COLO829 (cell line): ENCODE data around the gene EXOC6B.

Source experiments
- DNase-seq: peaks from one replicate; pipeline ENCODE4 v3.0.0; 2012; ENCODE audit warnings: low spot score

EXOC6B gene

DNA sequence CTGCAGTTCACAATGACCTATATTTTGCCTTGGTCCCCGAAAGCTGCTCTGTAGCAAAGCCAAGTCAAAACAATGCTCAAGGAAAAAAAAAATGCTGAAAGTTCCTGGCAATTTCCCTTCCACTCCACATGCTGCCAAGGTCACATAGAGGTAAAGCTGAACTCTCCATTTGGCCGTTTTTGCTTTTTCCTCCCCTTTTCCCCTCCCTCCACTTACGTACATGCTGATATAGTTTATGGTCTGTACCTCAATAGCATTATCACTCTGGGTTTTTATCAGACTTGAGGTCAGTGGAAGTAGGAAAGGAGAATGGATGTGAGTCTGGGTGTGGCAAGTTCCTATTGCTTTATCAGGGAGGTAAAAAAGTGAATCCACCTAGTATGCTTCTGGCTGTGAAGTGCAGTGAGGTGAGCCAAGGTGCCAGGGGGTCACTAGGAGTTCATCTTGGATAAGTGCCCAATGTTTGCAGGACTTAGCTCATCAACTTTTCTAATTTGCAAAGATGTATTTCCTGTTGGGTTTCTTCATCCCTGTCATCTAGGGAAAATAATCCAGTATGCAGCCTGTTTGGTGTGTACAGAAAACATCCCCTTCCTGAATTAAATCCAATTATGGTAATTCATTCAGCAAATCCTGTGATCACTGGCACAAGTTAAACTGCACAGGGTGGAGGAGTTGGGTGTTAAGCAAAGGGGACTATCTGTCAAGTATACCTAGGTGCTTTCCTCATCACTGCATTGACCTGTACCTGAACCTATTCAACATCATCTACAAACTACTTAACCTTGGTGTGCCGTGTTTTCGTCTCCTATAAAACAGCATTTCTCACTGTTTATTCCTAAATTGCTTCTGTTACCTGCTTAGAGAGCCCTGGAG, 553.8 kb downstream of the EXOC6B start:
- no peak for DNase-seq

GRCh38 chr2:72271276-72271614, 554.6 kb downstream of the EXOC6B start:
- DNase-seq = no peak

DNA sequence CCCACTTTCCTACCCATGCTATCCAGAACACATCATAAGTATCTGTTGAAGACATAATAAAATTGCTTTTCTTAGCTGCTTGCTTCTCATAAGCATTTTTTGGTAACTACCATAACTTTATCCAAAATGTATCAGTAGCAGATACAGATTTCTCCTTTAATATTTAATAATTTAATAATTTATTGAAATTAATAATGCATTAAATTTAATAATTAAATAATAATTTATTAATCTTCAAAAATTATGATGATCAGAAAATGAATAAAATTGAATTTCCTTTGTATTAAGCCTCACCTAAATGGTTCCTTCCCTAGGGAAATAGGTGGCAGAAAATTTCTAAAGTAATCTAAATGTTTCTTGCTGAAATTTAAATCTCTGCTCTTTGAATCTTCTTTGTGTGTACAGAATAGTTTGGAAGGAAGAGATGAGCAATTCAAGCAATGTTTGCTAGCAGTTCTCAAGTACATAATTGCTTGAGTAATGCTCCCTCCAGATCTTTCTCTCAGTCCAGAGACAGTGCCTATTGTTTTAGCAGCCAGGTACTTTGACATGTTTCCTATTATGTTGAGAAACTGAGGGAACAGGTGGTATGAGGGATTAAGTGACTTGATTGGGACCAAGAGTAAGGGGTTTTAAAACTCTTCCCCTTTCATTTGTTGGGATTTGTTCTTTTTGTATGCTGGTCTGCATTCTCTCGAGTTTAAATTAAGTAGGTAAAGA, 555.1 kb downstream of the EXOC6B start:
- DNase-seq = no peak

- DNase-seq = no peak
Measured at GRCh38 chr2:72263776-72264060, 562.1 kb downstream of the EXOC6B start.

GRCh38 chr2:72263043-72263775, 562.6 kb downstream of the EXOC6B start:
- no peak for DNase-seq

DNA sequence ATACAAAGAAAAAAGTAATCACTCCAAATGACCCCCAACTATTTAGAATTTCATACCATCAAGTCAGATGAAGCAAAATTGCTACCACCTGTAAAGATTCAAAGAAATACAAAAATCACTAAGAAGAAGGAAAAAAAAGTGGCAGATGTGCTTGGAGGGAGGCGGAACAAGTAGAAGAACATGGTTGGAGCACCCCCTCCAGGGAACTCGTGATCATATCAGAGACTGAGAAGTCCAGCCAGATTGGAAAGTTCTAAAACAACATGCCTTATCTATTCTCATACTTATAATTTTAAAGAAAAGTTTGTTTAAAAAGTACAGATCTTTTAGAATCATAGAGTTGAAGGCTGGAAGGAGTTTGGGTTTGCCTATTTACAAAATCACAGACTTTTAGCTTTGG, 564.8 kb downstream of the EXOC6B start:
- no peak for DNase-seq

DNA sequence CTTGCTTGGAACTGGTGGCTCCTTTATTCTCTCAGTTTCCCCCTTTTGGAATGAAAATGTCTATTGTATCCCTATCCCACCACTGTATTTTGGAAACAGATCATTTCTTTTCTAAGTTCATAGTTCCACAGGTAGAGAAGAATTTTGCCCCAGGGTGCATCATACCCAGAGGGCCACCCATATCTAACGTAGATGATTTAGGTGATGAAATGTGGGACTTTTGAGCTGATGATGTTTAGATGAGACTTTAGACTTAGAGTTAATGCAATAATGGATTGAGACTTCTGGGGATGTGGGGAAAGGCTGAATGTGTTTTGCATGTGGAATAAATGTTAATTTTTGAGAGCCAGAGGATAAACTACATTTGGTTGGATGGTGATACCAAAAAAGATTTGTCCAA, 570.3 kb downstream of the EXOC6B start:
- no peak for DNase-seq

DNA sequence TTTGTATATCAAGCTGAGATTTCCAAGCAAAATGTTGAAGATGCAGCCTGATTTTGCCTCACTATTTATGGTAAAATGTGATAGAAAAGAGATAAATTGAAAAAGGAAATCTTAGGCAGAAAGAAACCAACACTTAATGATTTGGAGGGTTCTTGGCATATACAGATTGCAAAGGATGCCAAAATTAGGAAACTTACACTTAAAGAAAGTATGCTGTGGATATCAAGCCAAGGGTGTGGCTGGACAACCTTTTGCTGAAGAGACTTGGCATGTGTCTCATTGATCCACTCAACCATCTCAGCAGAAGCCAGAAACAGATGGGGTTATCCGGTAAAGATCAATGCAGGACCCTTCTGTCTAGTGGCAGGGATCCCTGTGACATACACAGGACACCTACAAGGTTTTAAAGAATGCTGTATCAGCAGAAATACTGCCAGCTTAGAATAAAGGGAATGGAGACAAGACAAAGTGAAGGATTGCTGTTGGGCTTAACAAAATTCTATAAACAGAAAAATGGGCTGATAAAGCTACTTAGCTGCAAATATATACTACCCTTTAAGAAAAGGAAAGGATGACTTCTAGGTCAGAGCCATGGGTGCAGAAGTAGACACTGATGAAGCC, 570.9 kb downstream of the EXOC6B start:
- no peak for DNase-seq

GRCh38 chr2:72238311-72238710, 587.5 kb downstream of the EXOC6B start:
- DNase-seq = no peak

GRCh38 chr2:72237549-72237948, 588.3 kb downstream of the EXOC6B start:
- no peak for DNase-seq

DNA sequence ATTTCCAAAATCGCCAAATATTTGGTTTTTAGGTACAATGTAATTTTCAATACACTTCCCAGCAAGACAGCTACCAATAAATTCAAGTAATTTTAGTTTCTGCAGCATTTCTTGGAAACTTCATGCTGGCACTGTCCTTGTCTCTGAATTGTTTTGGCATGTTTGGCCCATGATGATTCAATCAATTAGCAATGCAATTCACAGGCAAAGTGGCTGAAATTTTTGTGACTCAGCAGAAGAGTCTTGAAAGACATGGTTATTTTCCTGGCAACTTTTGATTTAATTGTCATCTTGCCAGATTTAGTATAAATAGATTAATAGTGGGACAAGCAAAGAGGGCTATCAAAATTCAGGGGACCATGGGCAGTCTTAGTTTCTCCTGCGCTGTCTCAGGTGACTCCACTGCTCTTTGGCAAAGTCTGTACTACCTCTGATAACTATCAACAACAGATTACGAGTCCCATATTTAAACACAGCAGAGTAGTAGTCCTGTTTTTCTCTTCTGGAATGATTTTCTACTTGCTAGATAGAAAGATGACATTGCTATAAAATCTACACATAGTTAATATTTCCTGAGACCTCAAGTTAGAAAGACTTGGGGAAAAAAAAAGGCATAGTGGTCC, 589.3 kb downstream of the EXOC6B start:
- peak; percentile 21 for DNase-seq

DNA sequence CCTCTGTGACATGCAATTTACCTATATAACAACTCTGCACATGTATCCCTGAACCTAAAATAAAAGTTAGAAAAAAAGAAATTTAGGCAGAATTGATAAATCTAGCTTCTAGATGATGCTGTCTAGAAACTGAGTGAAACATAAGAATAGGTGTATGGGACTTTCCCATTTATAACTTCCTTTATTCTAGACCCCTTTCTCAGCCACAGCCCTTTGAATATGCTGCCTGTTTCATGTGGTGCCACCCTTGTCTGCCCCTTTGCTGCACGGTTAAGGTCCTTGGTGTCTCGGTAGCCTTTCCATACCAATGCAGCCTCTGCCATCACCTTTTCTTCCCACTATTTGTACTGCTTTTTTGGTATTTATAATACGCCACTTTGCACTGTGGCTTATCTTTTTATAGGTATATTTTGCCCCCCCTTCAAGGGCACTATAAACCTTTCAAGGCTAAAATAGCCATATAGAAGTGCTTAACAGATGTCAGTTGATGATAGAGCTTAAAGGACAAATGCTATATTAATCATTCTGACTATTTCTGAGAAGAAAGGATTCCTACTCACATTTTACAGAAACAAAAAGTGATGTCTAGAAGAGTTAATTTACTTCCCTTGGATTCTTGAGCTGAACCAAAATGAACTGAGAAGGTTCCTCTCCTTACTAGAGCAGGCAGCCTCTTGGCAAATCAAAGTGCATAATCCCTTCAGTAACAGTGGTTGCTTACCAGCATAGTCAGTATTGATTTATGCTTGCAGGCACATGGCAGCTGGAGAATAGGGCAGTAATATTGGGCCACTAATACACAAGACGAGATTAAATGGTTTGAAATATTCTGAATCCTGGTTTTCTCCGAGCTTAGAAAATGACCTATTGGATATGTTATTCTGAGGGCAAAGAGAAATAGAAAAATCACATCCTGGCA, 590.1 kb downstream of the EXOC6B start:
- DNase-seq = no peak

DNA sequence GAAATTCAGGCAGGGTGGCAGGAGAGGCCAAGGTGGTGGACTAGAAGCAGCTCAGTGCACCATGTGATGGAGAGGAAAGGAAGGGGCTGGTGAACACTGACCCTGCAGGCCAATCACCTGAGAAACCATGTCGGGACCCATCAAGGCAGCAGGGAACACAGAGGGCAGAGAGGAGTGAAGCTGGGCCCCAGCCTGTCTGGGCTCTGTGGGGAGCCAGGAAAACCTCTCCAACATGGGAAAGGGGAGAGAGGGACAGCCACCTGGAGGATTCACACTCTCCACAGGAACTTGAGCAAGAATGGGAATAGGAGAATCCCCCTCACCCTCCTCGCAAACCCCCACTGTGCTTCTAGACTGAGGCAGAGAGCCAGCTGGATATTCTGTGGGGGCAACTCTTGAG, 592.6 kb downstream of the EXOC6B start:
- DNase-seq = no peak

GRCh38 chr2:72222829-72223564, 602.8 kb downstream of the EXOC6B start:
- DNase-seq = no peak

- DNase-seq = no peak
Measured at GRCh38 chr2:72220170-72220569, 605.7 kb downstream of the EXOC6B start.

DNA sequence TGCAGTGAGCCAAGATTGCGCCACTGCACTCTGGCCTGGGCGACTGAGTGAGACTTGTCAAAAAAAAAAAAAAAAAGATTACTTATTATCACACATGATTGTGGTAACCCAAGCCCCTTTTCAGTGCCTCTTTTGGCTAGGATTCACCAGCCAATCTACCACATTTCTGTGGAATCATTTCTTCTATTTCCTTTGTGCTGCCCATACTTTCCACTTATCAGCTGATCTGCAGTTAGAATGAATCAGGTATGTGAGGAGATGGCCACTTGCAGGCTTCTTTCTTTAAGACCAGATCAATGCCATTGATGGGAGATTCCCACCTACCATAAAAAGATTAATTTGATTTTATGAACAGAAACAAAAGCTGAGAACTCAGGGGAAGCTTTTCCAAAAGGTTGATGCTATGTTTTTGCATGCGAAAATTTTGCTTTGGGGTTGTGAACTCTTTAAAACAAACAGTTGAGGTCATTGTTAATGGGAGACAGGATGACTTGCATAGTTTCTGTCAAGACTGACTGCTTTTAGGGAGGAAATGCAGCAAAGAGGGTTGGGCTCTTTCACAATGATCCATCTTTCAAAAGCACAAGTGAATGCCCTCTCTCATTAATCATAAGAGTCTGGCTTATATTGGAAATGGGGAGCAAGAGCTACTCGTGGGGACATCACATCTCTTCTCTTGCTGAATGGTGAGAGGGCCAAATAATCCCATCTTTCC, 611.2 kb downstream of the EXOC6B start:
- no peak for DNase-seq

- no peak for DNase-seq
Measured at GRCh38 chr2:72212486-72212855, 613.4 kb downstream of the EXOC6B start.

DNA sequence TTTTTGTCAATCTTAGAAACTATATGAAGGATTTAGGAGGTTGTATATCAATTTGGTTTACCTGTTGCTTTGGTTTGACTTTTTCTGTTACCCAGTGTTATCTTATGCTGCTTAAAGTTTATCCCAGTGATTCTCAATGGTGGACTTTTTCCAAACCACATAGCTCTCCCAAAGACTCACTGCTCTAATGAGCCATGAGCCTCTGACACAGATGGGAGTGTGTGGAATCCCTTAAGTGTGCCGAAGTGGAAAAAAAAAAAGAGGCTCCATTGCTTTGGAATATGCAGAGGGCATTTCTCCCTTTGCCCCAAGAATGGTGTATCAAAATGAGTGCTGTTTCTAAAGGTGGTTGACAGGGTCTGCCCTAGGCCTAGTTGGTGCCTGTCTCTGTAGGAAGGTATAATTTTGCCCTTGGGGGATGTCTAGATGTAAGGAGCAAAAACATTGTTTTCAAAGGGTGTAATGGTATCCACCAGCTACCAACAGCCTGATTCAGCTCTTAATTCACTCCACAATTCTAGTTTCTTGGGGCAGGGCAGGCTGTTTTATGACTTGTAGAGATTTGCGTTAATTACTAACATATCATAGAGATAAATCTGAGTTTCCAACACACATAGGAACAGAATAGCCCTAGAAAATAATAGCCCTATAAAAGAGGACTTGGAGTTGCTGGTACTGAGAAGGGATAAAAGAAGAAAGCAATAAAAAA, 613.9 kb downstream of the EXOC6B start:
- no peak for DNase-seq

GRCh38 chr2:72211350-72211749, 614.5 kb downstream of the EXOC6B start:
- DNase-seq = no peak
